ENCODE results near the gene PTGER1. TPM values are rescaled to one million over a fixed set of nuclear protein-coding genes. Genes with fewer than 3 reads are reported as not detected.
A peak's percentile ranks its signal among the peaks of the same experiment; 100 is the strongest.

PTGER1 gene
- total RNA-seq, 2 experiments from 2014 or later = 0.29 to 0.41 TPM

DNA sequence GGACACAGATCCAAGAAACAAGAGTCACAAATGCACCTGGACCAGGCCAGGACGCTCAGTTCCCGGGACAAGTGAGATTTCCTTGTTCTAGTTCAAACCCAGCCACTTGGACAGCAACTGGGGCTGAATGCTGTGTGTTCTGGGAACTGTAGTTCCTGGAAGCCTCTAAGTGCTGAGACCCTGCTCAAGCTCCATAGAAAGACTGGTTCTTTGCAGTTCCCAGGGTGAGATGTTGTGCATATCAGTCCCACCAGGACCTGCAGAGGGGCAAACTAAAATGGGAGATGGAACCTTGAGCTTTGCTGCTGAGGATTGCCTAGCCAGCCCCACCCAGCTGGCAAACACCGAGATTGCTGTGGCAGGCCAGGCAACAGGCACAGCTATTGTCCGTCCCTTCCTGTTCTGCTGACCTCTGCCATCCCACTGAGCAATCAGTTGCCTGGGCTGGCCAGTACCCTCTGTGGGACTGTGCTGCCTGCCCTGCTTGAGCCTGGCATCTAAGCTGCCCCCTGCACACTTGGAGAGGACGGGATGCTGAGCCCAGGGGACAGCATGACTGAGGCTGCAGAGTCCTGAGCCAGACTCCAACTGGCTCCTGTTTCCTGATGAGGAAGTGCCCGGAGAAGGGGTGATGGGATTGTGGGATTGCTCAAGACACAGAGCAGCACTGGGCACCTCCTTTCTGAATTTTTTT lies 22.2 kb upstream of the PTGER1 start:
- no peaks in the 10 kb centered on the region for H3K27me3 Mint-ChIP-seq
- intact Hi-C loops (cut with micrococcal nuclease) = no loop called here
- no peak overlapping the region for H3K27ac Mint-ChIP-seq
- peaks cover 17% of the 10 kb centered on the region for H3K4me1 Mint-ChIP-seq (ENCODE audit: low read depth)
- POLR2A ChIA-PET = interaction anchor here (2.4 to 3.3 kb wide), 2 partner anchors 9 to 21 kb away, joined by 9 to 18 read pairs; partner anchors contain the start of gene DNAJB1
- CTCF ChIA-PET = interaction anchor here (4.7 kb wide), 1 partner anchor 8 kb away, joined by 35 read pairs; no protein-coding TSS in a partner anchor
- H3K9me3 Mint-ChIP-seq = no peaks in the 10 kb centered on the region
- H3K36me3 Mint-ChIP-seq = no peaks in the 10 kb centered on the region
- peak overlapping the region; percentile 75 for H3K4me3 Mint-ChIP-seq
- no peak for DNase-seq

DNA sequence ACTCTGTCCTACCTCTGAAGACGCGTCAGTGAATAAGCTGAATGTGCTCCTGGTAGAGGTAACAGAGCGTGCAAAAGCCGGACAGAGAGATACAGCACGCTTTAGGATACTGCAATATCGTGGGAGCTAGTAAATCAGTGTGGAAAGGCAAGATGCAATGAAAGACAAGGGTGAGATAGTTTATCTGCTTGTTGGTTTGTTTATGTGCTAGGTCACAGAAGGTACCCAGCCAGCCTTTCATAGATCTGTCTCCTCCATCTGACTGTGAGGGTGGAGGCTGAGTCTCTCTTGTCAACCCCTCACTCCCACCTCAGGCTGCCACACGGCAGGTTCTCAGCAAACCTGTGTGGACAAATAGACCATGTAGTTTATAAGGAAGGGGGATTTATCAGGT lies 21.7 kb upstream of the PTGER1 start:
- Mint-ChIP-seq H3K27me3 (no peaks in the 10 kb centered on the region), H3K4me3 (peak overlapping the region; percentile 75), H3K4me1 (ENCODE audit: low read depth) (peaks cover 17% of the 10 kb centered on the region), H3K27ac (no peak overlapping the region), H3K9me3 (no peaks in the 10 kb centered on the region), H3K36me3 (no peaks in the 10 kb centered on the region)
- intact Hi-C loops (cut with micrococcal nuclease) = no loop called here
- ChIA-PET CTCF (interaction anchor here (1.7 to 4.7 kb wide), 4 partner anchors 9 to 360 kb away, joined by 7 to 35 read pairs (median 16); partner anchors contain the start of gene ASF1B), POLR2A (interaction anchor here (0.6 to 3.3 kb wide), 3 partner anchors 10 to 861 kb away, joined by 3 to 18 read pairs (median 9); partner anchors contain the start of gene DNAJB1)
- DNase-seq = no peak

DNA sequence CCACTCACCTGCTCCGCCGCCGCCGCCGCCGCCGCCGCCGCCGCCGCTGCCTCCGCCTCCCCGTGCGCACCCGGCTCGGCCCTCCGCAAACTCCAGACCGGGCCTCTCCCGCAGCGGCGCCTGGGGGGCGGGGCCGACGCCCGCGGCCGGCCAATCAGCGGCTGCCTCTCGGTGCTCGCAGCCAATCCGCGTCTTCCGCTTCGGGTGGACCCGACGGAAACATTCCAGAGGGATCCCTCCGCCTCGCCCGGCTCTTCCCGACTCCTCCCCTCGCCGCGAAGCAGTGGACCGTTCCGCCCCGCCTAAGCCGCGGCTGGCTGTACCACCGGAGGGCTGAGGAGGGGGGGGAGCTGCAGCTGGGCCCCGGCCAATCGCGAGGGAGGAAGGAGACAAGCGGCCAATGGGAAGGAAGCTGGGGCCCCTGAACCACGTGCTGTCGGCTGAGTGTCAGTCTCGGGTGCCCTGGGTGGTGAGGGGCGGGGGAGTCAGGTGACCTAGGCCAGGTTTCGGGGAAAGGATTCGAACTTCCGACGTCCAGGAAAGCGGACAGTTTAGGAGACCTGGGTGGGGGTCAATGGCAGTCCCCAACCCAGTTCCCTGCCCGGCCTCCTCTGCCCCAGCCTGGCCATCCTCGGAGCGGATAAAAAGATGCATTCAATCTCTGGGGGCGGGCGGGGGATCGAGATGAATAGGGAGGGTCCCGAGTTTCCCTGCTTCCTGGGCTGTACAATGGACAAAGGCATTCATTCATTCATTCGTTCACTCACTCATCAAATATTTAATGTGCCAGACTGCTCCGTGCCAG lies 21.1 kb upstream of the PTGER1 start, which contains the start of gene GIPC1:
GIPC1 (minus strand) TSS at position 99 of the 805 bp plus-strand sequence. CDS start 13,151 bp downstream, outside the sequence.
- Mint-ChIP-seq H3K9me3 (no peaks in the 10 kb centered on the region), H3K4me3 (peak within 1 kb of the TSS; percentile 78), H3K27me3 (no peaks in the 10 kb centered on the region), H3K27ac (peak within 1 kb of the TSS; percentile 66), H3K4me1 (ENCODE audit: low read depth) (peaks cover 17% of the 10 kb centered on the region), H3K36me3 (peaks cover 3% of the 10 kb centered on the region)
- CTCF ChIA-PET = interaction anchor here (1.2 to 4.7 kb wide), 5 partner anchors 9 to 359 kb away, joined by 3 to 35 read pairs (median 7); partner anchors contain the start of gene ASF1B
- POLR2A ChIA-PET = interaction anchor here (0.6 to 3.3 kb wide), 5 partner anchors 11 to 861 kb away, joined by 3 to 18 read pairs (median 4); partner anchors contain the start of gene DNAJB1
- DNase-seq = peak; percentile 89
- intact Hi-C loops (cut with micrococcal nuclease) = no loop called here

DNA sequence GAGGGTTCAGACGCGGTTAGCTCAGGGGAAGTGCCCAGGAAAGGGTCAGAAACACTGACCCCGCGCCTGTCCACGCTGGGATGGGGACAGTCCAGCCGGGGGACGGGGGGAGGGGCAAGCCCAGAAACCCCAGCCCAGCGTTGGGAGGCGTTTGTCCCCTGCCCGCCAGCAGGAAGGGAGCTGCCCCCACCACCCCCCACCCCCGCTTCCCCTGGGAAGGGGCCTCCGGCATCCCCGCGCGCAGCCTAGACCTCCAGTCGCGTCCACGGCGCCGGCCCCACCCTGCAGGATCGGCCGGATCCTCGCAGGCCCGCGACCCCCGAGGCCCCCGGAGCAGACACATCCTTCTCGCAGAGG lies 20.5 kb upstream of the PTGER1 start:
- intact Hi-C loops (cut with micrococcal nuclease) = no loop called here
- Mint-ChIP-seq H3K4me1 (ENCODE audit: low read depth) (peaks cover 17% of the 10 kb centered on the region), H3K9me3 (no peaks in the 10 kb centered on the region), H3K36me3 (peaks cover 3% of the 10 kb centered on the region), H3K4me3 (peak overlapping the region; percentile 78), H3K27me3 (no peaks in the 10 kb centered on the region), H3K27ac (peak overlapping the region; percentile 66)
- no peak for DNase-seq
- CTCF ChIA-PET = interaction anchor here (0.6 to 4.7 kb wide), 6 partner anchors 9 to 359 kb away, joined by 3 to 35 read pairs (median 7); partner anchors contain the start of gene ASF1B
- POLR2A ChIA-PET = interaction anchor here (1.0 to 3.3 kb wide), 5 partner anchors 11 to 78 kb away, joined by 3 to 18 read pairs (median 4); partner anchors contain the start of gene DNAJB1

DNA sequence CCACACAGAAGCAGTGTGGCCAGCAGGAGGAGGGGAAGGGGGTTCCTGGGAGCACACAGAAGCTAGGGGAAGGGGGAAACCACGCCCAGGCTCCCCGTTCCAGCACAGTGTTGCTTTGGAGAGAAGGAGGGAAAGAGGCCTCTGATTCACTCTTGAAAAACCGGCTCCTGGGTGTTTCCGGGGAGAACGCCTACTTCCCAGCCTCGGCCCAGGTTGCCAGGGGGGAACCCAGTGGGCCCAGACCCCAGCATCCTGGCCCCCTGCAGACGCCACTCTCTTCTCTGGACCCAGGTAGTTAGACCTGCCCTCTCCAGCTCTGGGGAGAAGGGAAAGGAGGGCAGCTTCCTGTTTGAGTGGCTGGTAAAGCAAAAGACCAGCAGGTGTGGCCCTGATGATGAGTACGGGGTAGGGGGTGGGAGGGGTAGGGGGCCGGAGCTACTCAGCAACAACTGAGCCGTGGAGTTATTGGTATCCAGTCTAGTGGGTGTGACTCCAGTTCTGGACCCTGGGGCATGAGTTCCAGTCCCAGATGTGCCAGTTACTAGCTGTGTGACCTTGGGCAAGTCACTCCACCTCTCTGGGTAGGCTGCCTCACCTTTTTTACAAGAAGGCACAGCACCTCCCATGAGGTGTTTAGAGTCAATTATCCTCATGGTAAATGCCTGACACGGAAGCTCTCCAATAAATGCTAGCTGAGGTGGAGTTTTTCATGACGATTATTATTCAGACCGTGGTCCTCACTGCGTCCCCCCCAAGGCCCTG lies 19.9 kb upstream of the PTGER1 start:
- CTCF ChIA-PET = interaction anchor here (0.6 to 4.7 kb wide), 6 partner anchors 8 to 358 kb away, joined by 3 to 35 read pairs (median 7); partner anchors contain the start of gene ASF1B

DNA sequence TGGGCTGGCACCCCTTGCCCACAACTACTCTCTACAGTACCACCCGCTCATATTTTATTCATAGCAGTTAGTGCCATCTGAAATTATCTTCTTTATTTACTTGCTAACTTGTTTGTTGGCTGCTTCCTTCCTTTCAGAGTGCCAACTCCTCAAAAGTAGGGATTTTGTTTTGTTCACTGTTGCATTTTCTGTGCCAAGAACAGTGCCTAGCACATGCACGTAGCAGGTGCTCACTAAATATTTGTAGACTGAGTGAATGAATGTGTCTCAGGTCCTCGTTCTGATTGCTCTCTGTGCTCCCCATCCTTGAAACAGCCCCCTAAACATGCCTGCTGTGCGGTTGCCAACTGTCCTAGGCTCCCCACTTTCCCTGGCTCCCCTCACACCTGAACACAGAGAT lies 19.3 kb upstream of the PTGER1 start:
- Mint-ChIP-seq H3K4me1 (ENCODE audit: low read depth) (peaks cover 17% of the 10 kb centered on the region), H3K36me3 (peaks cover 6% of the 10 kb centered on the region), H3K4me3 (peak overlapping the region; percentile 78), H3K27me3 (no peaks in the 10 kb centered on the region), H3K9me3 (no peaks in the 10 kb centered on the region), H3K27ac (peak overlapping the region; percentile 19)
- CTCF ChIA-PET = interaction anchor here (2.5 to 4.7 kb wide), 2 partner anchors 11 to 15 kb away, joined by 24 to 35 read pairs; no protein-coding TSS in a partner anchor
- POLR2A ChIA-PET = interaction anchor here (1.0 to 3.3 kb wide), 2 partner anchors 19 to 24 kb away, joined by 3 to 18 read pairs; partner anchors contain the start of gene DNAJB1
- intact Hi-C loops (cut with micrococcal nuclease) = no loop called here
- no peak for DNase-seq

More for the DNA sequence above, 19.9 kb upstream of the PTGER1 start:
- peak overlapping the region; percentile 78 for H3K4me3 Mint-ChIP-seq
- peaks cover 17% of the 10 kb centered on the region for H3K4me1 Mint-ChIP-seq (ENCODE audit: low read depth)
- POLR2A ChIA-PET = interaction anchor here (1.0 to 3.3 kb wide), 5 partner anchors 11 to 77 kb away, joined by 3 to 18 read pairs (median 4); partner anchors contain the start of gene DNAJB1
- no peaks in the 10 kb centered on the region for H3K27me3 Mint-ChIP-seq
- intact Hi-C loops (cut with micrococcal nuclease) = no loop called here
- H3K9me3 Mint-ChIP-seq = no peaks in the 10 kb centered on the region
- DNase-seq = no peak
- H3K36me3 Mint-ChIP-seq = peaks cover 3% of the 10 kb centered on the region
- peak overlapping the region; percentile 66 for H3K27ac Mint-ChIP-seq

DNA sequence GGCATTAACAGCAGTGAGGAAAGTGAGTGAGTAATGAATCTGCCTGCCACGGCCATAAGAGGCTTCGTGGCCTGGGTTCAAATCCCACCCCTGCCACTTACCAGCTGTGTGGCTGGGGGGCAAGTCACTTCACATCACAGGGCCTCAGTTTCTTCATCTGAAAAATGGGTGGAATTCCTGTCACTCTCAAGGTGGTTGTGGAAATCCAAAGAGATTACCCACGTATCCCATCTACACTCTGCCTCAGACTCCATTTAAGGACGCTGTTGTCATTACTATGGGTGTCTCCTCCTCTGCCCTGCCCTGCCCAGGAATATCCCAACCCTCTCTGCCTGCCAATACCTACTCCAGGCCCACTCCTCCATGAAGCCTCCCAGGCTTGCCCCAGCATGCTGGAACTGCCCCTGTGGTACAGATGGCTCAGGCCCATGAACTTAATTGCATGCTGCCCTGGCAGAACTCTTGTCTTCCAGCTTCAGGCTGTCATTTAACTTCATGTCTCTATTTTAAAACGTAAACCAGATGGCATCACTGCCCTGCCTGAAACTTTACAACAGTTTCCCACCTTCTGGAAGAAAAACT lies 17.7 kb upstream of the PTGER1 start:
- no peaks in the 10 kb centered on the region for H3K27me3 Mint-ChIP-seq
- CTCF ChIA-PET = interaction anchor here (0.7 to 1.8 kb wide), 4 partner anchors 9 to 62 kb away, joined by 3 to 12 read pairs (median 4); no protein-coding TSS in a partner anchor
- H3K4me3 Mint-ChIP-seq = no peak overlapping the region
- peaks cover 6% of the 10 kb centered on the region for H3K36me3 Mint-ChIP-seq
- peaks cover 17% of the 10 kb centered on the region for H3K4me1 Mint-ChIP-seq (ENCODE audit: low read depth)
- H3K27ac Mint-ChIP-seq = no peak overlapping the region
- POLR2A ChIA-PET = no interaction called here
- H3K9me3 Mint-ChIP-seq = no peaks in the 10 kb centered on the region
- no peak for DNase-seq
- intact Hi-C loops (cut with micrococcal nuclease) = no loop called here

DNA sequence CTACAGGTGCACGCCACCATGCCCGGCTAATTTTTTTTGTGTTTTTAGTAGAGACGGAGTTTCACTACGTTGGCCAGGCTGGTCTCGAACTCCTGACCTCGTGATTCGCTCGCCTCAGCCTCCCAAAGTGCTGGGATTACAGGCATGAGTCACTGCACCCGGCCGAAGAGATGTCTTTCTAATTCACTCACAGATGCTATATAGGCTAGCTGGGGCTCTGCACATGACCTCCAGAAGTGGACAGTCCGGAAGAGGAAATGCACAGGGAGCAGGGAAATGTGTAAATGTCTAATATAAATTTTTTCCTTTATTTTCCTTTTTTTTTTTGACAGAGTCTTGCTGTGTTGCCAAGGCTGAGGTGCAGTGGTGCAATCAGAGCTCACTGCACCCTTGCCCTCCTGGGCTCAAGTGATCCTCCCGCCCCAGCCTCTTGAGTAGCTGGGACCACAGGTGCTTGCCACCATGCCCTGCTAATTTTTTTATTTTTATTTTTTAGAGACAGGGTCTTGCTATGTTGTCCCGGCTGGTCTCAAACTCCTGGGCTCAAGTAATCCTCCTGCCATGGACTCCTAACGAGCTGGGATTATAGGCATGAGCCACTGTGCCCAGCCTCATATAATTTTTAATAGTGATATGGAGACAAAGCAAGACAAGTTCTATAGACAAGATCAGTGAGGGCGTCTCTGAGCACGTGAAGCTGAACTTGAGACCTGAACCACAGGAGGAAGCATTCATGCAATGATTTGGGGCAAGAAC lies 12.4 kb upstream of the PTGER1 start:
- ChIA-PET CTCF (interaction anchor here (1.0 to 2.9 kb wide), 8 partner anchors 8 to 350 kb away, joined by 3 to 15 read pairs (median 3); partner anchors contain the start of genes GIPC1 and PTGER1), POLR2A (no interaction called here)
- DNase-seq = no peak
- Mint-ChIP-seq H3K27ac (no peak overlapping the region), H3K9me3 (no peaks in the 10 kb centered on the region), H3K4me1 (ENCODE audit: low read depth) (peaks cover 4% of the 10 kb centered on the region), H3K36me3 (peaks cover 6% of the 10 kb centered on the region), H3K27me3 (no peaks in the 10 kb centered on the region), H3K4me3 (no peak overlapping the region)
- intact Hi-C loops (cut with micrococcal nuclease) = loop anchor here (2.0 to 5.0 kb wide), 3 partner anchors 125 to 351 kb away; partner anchors contain the start of gene ASF1B

DNA sequence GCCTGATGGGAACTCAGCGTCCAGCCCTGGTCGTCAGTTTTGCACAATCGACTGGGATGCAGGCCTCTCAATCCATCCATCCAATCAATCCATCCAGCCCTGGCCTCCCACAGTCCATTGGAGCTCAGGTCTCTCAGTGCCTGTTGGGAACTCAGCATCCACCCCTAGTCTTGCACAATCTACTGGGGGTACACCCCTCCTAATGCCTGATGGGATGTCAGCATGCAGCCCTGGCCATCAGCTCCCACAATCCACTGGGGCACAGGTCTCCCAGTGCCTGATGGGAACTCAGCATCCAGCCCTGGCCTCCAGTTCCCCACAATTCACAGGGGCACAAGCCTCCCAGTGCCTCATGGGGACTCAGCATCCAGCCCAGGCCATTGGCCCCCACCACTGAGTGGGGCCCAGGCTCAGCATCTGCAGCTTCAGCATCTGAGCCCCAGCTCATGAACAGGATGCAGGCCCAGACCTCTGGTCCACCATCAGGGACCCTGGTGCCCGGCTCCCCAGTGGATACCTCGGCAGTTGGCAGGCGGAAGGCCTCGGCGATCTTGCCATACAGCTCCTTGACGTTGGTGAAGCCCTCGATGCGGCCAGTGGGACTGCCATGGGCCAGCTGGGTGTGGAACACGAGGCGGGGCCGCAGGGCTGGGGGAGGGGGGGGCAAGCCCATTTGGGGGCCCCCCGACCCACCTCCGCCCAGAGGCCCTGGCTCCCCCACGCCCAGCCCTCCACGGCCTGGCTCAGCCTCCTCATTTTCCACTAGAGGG lies 7.2 kb upstream of the PTGER1 start:
- DNase-seq = no peak
- Mint-ChIP-seq H3K4me1 (ENCODE audit: low read depth) (peaks cover 8% of the 10 kb centered on the region), H3K4me3 (no peak overlapping the region), H3K27me3 (no peaks in the 10 kb centered on the region), H3K36me3 (peaks cover 2% of the 10 kb centered on the region), H3K27ac (no peak overlapping the region), H3K9me3 (no peaks in the 10 kb centered on the region)
- ChIA-PET POLR2A (no interaction called here), CTCF (interaction anchor here (0.6 to 5.3 kb wide), 5 partner anchors 10 to 1713 kb away, joined by 3 to 60 read pairs (median 4); no protein-coding TSS in a partner anchor)
- intact Hi-C loops (cut with micrococcal nuclease) = no loop called here

DNA sequence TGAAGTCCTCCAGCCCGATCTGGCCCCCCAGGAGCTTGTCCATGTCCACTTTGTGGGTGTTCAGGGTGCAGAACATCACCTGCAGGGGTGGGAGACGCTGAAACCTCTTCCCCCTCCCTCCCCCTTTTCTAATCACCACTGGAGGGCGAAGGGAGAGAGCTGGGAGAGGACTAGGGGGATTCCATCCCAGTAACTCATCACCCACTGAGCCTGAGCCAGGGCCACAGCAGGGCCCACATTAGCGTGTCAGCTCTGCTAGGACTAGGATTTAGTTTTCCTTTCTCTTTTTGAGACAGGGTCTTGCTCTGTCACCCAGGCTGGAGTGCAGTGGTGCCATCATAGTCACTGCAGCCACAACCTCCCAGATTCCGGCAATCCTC lies 5.5 kb upstream of the PTGER1 start:
- Mint-ChIP-seq H3K36me3 (peaks cover 2% of the 10 kb centered on the region), H3K4me1 (ENCODE audit: low read depth) (peaks cover 14% of the 10 kb centered on the region), H3K27ac (no peak overlapping the region), H3K4me3 (no peak overlapping the region), H3K27me3 (peaks cover 2% of the 10 kb centered on the region), H3K9me3 (no peaks in the 10 kb centered on the region)
- no peak for DNase-seq
- ChIA-PET CTCF (interaction anchor here (0.6 to 5.3 kb wide), 29 partner anchors 8 to 668 kb away, joined by 3 to 60 read pairs (median 5); partner anchors contain the start of genes DDX39A, DNAJB1 and GIPC1), POLR2A (interaction anchor here (0.6 kb wide), 1 partner anchor 9 kb away, joined by 3 read pairs; no protein-coding TSS in a partner anchor)
- intact Hi-C loops (cut with micrococcal nuclease) = no loop called here
